ENCODE data around the gene MYLK4.

Gene MYLK4

GRCh38 chr6:2708456-2708855, 42.3 kb downstream of the MYLK4 start:
- DNase-seq (ENCODE audit: low read depth in 1 of 2, low spot score in 1 of 2), result no peak

DNA sequence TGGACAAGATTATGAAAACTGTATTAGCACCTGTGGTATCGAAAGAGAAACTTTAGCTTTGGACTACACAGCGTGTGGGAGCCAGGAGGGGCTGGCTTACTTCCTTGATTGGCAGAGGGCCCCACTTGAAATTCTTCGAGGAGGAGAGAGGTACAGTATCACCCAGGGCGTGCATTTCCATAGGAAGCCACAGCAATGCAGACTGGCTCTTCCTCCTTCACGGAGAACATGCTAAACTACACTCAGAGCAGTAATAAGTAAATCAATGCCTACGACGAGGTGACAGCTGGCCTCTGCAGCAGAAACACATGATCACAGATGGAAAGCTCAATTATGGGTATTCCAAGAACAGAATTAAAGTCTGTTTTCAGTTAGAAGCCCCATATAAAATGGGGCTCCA, 44.2 kb downstream of the MYLK4 start:
- no peak for DNase-seq (ENCODE audit: low read depth in 1 of 2, low spot score in 1 of 2)

DNA sequence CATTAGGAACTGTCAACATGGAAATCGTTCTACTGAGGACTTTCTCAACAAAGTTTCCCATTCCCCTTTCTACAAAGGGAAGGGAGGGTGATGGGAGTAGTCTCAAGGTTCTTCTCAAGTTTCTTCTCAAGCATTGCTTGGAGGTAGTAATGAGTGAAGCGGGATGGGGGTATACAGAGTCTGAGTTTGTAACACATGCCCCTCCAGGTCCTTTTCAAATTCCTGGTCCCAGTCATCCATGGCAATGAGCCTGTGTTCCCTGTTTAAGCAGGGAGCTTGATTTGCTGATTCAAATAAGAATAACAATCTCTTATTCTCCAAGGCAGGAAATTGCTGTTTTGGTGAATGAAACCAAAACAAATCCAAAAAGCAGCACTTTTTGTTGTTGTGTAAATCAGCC, 45.5 kb downstream of the MYLK4 start:
- no peak for DNase-seq (ENCODE audit: low read depth in 1 of 2, low spot score in 1 of 2)

DNA sequence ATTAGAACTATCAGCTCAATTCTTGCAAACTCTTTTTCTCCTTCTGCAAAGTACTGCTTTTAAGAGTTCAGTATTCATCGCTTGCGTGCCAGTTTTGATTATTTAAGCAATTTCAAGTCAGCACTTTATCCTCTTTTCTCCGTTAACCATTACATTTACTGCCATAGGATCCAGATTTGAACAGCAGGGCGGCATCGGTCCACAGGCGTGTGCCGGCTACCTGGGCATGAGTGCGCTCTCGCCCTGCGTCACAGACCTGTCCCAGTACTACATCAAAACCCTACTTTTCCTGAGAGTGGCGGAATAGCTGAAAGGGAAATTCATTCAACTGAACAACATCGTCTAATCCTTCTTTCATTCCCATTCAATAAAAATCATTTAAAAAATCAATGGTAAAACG, 53.4 kb downstream of the MYLK4 start:
- no peak for DNase-seq (ENCODE audit: low read depth in 1 of 2, low spot score in 1 of 2)

- no peak for DNase-seq (ENCODE audit: low read depth in 1 of 2, low spot score in 1 of 2)
Observed at GRCh38 chr6:2695454-2696095, 55.1 kb downstream of the MYLK4 start.

- DNase-seq (ENCODE audit: low read depth in 1 of 2, low spot score in 1 of 2), result no peak
Observed at GRCh38 chr6:2693231-2693630, 57.5 kb downstream of the MYLK4 start.

DNA sequence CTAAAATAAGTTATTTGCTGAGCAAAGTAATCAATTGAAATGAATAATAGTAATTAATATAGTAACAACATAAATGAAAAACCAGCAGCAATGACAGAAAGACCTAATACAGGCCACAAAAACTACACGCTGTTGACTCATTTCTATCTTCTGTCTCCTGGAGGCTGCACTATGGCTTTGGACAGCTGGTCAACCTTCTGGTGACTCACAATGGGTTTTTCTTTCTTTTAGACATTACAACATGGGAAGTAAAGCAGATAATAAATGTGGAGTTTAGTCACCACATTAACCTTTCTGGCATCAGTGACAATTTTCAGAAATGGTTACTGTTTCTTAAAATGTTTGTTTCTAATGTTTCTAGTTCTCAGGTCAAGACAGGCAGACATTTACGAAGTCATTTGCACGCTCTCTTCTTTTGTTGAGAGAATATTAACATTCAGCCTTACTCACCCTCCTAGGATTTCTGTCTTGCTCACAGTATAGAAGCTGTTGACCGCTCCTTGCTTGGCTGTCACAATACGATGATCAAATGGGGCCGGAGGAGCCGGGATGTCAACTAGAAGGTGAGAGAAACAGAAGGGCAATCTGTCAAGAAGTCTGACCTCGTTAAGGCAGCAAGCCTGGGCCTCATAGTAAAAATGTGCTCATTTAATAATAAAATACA, 62.2 kb downstream of the MYLK4 start:
- no peak for DNase-seq (ENCODE audit: low read depth in 1 of 2, low spot score in 1 of 2)

GRCh38 chr6:2687456-2687855, 63.3 kb downstream of the MYLK4 start:
- no peak for DNase-seq (ENCODE audit: low read depth in 1 of 2, low spot score in 1 of 2)

GRCh38 chr6:2686515-2686914, 64.2 kb downstream of the MYLK4 start:
- DNase-seq (ENCODE audit: low read depth in 1 of 2, low spot score in 1 of 2), result no peak

DNA sequence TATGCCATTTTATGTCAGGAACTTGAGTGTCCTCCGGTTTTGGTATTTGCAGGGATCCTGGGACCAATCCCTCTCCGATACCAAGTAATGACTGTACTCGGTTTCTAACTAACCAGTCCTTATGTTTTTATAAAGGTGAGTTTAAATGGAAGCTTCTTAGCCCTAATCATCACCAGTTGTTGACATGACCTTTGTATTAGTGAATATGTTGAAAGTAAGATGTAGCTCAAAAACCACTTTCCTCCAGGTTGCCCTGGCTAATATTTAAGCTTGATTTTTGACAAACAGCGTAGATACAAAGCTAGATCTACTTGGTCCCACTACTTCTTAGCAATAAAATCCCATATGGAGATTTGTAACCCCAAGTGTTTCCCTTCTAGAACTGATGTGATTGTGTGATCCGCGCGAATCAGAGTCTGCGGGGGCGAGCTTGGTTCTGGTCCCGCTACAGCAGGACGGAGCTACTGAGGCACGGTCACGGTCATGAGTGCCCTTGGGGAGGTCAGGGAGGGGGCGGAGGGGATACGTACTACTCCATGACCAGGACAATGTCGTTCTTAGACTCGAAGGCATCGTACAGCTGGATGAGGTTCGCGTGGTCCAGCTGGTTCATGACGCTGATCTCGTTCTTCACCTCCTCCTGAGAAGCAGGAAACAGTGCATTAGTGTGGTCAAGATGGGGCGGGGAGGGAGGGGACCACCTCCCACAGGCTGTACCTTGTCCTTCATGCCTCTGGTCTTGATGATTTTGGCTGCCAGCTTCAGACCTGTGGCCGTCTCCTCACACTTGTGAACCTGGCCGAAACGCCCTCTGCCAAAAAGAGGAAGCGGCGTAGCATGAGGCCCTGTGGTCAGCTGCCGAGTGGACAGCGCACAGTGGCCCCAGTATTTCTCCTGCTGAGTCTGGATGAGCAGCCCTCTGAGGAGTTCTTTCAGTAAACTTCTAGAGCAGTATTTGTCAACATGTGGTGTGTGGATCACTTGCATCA, 65.7 kb downstream of the MYLK4 start:
- DNase-seq (ENCODE audit: low read depth in 1 of 2, low spot score in 1 of 2), result no peak

DNA sequence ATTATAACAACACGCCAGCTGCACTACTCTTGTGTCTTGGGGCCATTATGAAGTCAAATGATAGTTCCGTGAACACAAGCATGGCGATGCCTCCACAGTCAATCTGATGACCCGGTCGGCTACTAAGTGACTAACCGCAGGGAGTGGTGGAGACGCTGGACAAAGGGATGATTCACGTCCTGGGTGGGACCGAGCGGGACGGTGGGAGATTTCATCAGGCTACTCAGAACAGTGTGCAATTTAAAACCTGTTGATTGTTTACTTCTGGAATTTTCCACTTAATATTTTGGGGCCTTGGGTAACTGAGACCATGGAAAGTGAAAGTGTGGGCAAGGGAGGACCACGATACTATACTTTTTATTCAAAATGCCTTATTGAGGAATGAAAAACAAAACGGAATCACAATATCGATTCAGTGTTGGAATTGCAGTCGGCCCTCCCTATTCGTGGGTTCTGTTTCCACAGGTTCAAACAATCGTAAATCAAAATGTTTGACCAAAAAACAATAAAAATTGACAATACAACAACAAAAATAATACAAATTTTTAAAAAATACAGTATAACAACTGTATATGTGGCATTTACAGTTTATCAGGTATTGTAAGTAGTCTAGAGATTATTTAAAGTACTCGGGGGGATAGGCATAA, 66.5 kb downstream of the MYLK4 start:
- DNase-seq (ENCODE audit: low read depth in 1 of 2, low spot score in 1 of 2), result no peak

DNA sequence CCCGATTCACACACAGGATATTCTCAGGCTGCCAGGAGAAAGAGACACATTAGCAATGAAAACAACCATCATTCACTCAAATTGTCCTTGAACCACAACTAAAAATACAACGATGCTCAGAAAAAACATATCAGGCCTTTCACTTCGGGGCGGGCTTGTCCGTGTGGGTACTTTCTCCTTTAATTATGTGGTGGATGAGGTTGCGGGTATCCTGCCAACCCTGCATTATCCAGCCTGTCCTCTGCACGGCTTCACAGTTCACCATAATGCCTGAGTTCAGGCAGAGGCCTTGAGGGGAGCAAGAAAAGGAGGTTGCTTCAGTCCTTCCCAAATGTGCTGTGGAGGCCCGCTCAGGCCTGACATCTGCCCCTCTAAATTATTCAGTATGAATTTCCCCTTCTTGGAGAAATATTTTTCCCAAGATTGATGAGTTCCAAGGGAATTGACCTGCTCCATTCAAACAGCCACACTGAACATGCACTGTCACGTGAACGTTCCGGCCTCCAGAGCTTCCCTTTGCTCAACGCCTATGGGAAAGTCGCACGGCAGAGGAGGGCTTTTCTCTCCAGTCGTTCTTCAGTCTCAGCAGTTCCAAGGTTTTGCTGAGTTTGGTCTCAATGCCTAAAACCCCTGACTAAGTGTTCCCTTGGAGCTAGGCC, 70.3 kb downstream of the MYLK4 start:
- DNase-seq (ENCODE audit: low read depth in 1 of 2, low spot score in 1 of 2), result no peak

- DNase-seq (ENCODE audit: low read depth in 1 of 2, low spot score in 1 of 2), result no peak
Observed at GRCh38 chr6:2677080-2677593, 73.6 kb downstream of the MYLK4 start.

- no peak for DNase-seq (ENCODE audit: low read depth in 1 of 2, low spot score in 1 of 2)
Observed at GRCh38 chr6:2676048-2676447, 74.7 kb downstream of the MYLK4 start.

- DNase-seq (ENCODE audit: low read depth in 1 of 2, low spot score in 1 of 2), result no peak
Observed at GRCh38 chr6:2674857-2675256, 75.9 kb downstream of the MYLK4 start.

DNA sequence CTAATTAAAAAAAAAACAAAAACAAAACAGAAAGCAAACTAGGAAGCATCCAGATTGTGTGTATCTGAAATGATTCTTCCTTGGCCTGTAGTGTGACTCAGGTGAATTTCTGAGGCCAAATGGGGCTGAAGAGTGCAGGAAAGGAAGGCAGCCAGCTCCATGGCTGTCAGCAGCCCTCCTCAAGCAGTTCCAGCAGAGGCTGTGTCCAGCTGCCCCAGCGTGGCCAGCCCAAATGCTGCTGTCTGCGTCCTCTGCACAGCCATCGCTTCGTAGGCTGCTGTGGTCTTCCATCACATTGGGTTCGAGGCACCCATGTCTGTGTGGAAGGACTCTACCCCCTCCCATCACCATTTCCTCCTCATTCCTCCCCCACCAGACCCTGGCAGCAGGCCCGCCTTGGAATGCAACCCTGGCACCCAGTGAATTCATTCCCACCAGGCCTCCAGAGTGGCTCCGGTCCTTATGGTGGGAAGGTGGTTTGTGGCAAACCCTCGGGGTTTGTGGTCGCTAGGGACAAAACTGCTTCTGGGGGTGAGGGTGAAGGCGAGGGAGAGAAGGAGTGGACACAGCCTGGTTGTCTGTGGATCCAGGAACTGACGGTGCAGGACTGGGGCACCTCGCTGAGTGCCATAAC, 81.5 kb downstream of the MYLK4 start:
- DNase-seq (ENCODE audit: low read depth in 1 of 2, low spot score in 1 of 2), result no peak

GRCh38 chr6:2667617-2668016, 83.1 kb downstream of the MYLK4 start:
- no peak for DNase-seq (ENCODE audit: low read depth in 1 of 2, low spot score in 1 of 2)

DNA sequence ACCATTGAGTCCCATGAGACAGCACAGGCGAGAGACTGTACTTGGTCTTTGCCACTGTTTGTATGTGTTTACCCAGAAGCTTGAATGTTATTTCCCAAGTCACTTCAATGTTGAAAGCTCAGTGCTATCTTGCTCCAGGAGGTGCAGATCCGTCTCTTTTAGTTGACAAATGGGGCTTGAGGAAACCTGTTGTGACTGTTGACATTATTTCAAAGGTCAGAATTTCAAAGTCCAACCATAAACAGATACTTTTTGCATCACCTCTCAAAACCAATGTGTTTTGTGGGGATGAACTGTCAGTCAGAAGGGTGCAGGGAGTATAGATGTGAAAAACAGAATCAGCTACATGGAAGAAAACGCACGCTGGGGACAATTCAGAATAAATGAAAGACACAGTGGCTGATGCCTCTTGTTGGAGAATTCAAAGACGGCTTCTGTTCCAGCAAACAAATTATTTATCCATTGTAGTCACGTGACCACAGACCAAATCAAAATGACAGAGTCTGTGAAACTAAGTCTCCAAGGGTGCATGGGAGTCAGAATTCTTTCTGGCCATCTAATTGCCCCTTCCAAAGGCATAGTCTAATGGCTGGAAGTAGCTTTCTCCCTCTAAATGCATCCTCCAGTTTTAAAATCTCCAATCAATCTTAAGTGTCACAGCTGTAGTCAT, 83.7 kb downstream of the MYLK4 start:
- DNase-seq (ENCODE audit: low read depth in 1 of 2, low spot score in 1 of 2), result no peak

GRCh38 chr6:2665146-2666070, 85.3 kb downstream of the MYLK4 start:
- no peak for DNase-seq (ENCODE audit: low read depth in 1 of 2, low spot score in 1 of 2)

Data from stimulated activated CD4-positive, alpha-beta T cell treated with anti-CD3 and anti-CD28 coated beads, Interleukin-15, amount 100 ng/mL, for 1 hour (primary cell).